Iris pigment epithelial cell (primary cell): Measurements from ENCODE around the gene HOXA5.

Experiments
- DNase-seq: peaks from one replicate; pipeline ENCODE4 v3.0.0-alpha.2; 2011; ENCODE audit warnings: low read depth

The HOXA5 gene

DNA sequence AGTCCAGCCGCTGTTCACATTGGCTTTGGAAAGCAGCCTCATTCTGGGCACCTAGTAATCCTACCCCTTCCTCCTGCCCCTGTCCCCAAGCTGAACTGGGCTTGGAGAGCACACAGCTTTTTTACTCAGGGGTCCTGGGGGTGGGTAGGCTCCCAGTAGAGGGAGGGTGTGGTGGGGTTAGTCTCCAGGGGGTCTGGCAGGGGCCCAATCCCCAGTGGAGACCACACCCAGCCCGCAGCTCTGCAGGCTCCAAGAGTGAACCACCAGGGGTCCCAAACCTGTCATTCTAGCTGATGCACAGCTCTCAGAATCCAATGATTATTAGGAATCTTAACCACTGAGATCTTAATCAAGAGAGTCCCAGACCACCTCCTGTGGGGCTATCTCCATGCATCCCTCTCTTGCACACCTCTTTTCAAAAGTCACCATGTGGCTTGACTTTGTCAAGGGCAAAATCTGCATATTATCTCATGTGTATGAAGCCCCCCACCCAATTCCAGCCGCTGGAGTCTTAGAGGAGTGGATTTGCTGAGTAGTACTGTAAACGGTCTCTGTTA lies 38.9 kb upstream of the HOXA5 start:
- no peak for DNase-seq

DNA sequence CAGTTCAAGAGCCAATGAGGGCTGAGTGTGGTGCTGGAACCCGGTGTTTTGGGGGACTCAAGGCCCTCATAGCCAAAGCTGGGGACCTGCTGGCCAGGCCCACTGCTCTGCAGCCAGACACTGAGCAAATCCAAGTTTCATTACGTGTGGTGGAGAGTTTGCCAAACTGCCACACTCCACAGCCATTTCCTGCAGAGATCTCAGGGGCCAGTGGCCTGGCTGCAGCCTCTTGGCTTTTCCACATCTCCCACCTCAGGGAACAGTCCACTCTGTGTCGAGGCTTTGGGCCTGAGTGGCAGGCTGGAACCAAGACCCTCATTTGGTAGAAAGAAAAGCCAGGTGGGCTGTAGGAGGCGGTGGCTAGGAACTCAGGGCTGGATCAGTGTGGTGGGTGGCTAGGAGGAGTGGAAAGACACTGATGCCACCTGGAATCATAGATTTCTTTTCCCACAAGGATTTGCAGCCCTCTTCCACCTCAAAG lies 38.4 kb upstream of the HOXA5 start:
- no peak for DNase-seq

DNA sequence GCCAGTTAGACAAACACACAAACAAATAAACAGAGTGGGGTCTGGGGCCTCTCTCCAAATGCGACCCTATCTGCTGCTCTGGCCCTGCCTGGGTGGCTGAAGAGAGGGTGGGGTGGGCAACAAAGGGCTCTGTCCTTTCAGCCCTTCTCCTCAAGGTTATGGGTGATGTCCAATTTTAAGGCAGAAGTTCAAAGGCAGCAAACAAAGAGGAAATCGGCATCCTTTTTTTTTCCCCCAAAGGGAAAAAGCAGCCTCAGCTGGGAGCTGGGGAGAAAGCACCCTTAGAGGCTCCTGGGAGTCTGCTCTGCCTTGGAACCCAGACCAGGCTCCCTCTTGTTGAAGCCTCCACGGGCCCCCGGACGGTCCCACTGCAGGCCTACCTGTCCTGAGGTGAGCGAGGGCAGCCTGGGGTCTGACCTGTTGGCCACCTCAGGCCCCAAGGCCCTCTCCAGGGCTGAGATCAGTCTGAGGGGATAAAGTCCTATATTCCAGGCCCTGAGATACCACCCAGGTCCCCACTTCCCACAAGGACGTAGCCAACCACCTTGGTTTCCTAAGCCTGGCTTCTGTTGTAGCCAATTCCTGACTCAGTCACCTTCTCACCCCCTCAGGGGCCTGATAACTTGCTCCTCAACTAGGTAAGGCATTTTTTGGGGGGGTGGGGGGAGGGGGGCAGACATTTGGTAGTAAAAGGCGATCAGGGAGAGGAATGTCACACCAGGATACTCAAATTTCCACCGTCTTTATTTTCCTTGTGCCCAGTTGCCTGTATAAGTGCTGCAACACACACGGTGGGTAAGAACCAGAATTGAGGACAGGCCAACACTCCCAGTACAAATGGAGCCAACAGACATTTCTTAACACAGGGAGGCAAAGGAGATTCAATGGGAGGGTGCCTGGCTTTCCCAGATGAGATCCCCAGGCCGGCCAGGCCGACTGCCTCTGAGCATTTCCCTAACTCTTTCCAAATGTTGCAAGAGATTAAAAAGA lies 37.2 kb upstream of the HOXA5 start:
- no peak for DNase-seq

DNA sequence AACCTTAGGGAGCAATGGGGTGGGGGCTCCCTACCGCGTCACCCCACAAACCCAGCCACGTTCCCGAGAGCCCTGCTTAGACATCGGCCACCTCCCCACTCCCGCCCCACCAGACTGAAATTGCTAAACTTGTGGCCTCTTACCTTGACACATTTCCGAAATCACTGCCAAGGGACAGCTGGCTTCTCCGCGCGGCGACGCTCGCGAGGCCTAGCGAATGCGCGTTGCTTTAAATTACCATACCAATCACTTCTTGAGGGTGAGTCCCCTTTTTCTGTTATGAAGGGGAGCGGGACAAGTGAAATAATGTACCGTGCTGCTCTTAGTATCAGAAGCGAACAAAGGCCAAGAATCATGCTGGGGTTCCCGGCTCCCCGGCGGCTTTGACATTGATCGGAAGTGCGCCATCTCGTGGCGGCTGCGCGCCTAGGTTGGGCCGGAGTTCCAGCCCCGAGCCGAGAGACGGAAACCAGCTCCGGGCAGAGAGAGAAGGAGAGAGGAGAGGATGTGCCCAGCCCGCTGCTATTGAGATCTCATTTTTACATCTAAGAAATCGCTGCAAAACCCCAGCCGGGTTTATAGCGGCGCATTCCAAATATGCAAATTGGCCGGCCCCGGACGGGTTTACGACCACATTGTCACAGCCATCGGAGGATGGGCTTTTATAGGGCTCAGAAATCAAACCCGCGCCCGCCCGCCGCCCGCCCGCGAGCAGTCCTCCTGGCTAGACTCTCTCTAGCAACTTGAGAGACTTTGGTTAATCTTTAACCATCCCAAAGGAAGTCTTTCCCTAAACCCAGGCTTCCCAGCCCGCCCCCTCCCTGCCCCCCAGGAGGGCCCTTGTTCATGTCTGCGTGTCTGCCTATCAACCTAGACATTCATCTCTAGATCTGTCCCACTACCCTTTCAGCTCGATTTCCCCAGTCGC lies 36.3 kb upstream of the HOXA5 start:
- peak; percentile 27 for DNase-seq

DNA sequence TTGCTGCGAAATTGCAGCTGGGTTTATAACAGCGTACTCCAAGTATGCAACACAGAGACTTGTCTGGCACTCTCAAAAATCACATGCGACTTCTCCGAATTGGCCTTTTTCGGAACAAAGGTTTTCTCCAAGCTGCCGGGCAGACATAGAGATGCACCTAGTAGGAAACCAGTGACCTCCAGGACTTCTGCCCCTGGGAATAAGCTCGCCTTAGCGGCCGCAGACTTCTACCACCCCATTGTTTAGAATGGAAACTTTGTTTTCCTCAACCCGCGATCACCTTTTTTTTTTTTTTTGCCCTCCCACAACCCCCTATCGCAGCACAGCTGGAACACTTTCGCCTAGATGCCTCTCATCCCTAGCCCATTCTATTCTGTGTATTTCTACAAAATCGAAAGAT lies 35.5 kb upstream of the HOXA5 start:
- no peak for DNase-seq

DNA sequence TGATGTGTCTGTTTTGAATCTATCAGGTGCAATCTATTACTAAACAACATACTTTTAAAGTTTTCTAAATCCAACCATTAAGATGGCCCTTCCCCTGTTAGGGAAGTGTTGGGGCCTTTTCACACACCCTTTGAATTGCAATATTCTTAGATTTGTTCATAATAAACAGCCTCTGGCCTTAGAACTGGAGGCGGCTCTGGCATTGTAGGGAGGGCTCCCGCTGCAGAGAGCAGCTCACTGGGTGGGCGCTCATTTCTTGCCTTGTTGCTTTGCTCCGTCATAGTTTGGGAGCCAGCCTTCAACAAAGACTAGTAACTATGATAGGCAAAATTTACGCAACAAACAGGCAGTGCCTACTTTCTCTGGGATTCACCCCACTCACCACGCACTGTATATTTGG lies 34.9 kb upstream of the HOXA5 start:
- DNase-seq: no peak

DNA sequence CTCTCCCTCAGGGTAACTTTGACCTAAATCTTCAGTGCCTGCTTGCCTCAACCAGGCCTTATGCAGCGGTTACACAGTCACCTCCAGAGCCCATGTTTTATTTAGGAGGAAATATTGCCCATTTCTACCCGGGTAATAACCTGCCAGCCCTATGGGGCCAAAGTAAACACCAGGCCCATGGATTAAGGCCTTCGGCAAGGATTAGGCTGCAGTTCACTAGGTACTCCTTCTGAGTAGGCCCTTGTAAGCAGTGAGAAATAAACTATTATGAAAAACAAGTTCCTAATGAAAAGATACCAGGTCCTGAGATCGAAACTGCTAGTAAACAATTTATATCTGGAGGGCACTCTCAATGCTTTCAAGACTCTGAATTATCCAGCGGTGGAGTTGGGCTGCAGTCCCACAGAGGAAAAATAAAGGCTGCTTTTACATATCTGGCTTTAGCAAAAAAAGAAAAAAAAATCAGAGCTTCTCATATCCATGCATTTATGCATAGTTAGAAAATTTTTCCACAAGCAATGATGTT lies 34.4 kb upstream of the HOXA5 start:
- DNase-seq: no peak

DNA sequence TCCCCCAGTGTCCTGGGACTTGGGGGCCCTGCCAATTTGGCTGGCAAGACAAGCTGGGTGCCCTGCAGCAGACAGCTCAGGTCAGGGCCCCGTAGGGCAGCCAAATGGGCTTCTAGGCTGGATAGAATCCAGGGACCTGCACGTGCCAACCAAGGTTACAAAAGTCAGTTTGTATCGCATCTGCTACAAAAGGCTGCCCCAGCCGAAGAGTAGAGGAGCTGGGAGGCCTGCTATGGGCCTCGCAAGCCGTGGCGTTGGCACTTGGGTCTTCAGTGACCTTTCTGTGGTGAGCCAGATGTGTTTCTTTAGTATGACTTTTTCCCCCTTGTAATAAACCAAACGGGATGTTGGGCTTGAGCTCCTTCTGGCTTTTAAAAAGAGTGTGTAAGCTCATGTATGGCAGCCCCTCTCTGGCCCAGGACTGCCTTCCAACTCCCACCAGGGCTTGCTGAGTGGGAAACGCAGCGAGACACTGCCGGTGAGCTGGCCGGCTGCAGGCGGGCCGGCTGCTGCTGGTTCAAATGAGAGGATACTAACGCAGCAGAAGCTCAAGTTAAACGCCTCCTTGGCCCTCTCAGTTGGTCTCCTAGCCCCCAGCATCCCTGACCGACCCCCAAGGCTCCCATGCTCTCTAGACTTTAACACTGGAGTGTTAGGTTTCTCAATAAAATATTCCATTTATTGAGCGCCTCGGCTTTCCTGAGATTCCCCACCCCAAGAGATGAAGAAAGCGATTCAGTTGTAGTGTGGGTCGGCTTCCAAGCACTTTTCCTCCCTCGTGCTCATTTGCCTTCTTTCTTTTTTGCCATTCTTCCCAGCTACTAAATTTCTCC lies 33.7 kb upstream of the HOXA5 start:
- DNase-seq: no peak

DNA sequence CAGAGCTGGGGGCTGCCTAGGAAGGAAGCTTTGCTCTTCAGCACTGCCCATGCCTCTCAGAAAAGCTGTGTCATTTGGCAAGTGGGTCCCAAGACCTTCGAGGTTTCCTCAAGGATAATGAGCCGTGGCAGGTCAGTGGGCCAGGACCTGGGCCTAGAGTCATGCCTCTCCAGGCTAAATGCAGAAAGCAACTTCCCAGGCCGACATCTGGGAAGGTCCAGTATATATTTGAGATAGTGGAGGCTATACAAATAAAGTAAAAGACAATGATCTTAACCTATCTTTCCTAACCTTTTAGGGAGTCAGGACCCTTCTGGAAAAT lies 33.0 kb upstream of the HOXA5 start:
- DNase-seq: no peak

DNA sequence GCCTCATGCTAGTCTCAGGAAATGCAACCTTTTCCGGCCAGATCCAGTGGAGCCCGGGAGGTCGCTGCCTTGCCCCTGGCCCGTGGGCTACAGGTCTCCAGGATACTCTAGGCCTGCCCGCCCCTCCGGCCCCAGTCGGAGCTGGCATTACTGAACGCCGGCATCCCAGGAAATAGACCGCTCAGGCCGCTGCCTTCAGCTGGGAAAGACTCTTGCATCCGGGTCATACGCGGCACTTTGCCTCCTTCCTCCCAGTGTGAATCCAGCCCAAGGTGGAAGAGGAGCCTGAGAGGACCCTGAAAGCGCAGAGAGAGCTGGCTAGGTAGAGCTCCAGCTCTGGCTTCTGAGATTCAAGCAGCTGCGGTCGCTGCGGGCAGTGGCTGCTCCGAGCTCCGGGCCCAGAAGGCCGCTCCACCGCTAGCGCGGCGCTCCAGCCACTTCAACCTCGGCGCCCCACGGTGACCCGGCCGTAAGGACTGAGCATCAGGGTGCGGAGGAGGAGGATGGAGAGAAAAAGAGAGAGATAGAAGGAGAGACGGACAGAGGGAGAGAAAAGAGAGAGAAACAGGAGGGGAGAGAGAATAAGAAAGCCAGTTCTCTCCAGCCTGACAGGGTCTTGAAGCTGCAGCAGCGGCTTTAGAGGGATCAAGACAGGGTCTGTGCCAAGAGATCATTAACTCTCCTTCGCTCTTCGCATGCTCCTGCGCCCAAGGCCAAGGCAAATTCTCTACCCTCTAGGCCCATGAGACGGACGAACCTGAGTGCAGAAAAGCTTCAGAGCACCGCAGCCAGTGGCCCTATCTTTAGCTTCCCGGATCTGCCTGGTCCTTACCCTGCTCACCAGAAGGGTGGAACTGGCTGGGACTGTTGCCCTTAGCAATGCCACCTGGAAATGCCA lies 32.4 kb upstream of the HOXA5 start:
- no peak for DNase-seq

DNA sequence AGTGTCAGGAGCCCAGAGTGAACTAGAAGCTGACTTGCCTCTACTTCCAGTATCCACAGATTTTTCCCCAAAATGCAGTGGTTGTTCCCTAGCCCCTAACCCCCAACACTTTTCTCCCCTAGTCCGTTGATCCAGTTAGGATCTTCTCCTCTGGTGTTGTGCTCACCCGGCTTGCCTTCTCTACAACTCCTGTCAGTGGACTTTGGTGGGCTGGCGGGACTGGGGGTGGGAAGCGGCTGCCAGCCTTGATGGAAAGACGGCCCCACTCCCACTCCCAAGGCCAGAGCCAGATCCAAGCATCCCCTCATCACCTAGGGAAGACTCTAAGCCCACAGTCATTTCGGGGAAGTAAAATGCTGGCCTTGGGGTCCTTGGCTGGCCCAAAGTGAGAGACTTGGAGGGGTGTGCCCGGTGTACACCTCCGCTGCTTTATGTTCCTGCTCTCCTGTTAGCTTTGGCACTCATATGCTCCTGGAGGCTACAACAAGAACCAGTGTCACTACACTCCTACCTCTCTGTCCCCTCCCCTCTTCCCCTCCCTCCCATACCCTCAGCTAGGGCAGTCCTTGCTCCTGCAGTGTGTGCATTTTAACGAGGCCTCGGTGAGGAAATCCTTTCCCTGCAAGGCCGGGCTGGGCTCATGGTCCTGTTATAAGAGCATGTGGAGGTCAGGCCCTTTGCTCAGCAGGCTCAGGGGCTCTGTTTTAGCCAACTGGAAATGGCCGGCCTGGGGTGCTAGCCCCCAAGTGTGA lies 31.6 kb upstream of the HOXA5 start:
- DNase-seq: no peak

DNA sequence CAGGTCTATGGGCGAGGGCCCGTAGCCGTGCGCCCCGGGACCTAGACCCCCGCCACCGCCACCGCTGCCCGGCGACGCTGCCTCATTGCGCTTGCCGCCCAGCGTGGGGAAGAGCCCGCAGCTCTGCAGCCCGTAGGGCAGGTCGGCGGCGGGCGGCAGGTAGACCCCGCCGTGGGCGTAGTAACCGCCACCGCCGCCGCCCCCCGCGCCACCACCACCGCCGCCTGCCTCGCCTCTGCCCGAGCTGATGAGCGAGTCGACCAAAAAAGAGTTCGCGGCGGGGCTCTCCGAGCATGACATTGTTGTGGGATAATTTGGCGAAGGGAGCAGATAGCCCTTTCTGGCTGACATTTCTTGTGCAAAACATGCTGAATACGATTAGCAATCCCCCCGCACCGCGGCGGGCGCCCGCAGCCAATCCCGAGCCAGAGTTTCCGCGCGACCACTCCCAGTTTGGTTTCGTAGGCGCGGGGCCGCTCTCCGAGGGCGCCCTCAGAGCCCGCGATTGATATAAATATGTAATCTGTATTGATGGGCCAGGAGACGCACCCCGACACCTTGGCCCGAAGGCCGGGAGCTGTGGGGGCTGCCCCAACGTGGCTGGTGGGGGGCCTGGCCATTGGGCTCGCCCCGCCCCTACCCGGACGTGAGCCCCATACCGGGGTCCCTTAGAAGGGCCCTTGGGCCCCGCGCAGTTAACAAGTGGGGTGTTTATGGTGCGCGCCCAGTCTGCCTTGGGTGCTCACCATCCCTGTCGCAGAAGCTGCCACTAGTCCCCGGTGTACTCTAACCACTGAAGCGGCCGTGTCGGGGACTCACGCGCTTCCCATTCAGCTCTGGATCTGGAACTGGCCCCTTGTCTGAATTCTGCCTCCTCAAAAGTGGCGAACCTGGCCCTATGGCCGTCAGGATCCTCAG lies 30.7 kb upstream of the HOXA5 start, which contains the start of gene HOXA10:
Gene HOXA10, minus strand, starts transcription at position 365 of the 918 bp plus-strand sequence. Its CDS starts 14 bp downstream, at position 351.
- no peak for DNase-seq

DNA sequence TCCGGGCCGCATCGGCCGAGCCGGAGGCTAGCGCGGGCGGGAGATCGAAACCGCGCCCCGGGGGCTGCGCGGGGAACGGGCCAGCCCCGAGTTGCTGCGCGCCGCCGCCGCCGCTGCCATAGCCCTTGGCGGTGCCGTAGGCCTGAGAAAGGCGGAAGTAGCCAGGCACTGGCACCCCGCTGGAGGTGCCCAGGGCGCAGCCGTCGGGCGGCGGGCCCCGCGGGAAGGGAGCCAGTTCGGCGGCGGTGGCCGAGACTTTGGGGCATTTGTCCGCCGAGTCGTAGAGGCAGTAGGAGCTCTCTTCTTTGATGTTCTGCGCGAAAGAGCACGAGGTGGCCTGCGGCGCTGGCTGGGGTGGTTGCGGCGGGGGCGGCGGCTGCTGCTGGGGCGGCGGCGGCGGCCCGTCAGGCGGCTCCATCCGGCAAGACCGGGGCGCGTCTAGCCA lies 30.1 kb upstream of the HOXA5 start:
- no peak for DNase-seq

DNA sequence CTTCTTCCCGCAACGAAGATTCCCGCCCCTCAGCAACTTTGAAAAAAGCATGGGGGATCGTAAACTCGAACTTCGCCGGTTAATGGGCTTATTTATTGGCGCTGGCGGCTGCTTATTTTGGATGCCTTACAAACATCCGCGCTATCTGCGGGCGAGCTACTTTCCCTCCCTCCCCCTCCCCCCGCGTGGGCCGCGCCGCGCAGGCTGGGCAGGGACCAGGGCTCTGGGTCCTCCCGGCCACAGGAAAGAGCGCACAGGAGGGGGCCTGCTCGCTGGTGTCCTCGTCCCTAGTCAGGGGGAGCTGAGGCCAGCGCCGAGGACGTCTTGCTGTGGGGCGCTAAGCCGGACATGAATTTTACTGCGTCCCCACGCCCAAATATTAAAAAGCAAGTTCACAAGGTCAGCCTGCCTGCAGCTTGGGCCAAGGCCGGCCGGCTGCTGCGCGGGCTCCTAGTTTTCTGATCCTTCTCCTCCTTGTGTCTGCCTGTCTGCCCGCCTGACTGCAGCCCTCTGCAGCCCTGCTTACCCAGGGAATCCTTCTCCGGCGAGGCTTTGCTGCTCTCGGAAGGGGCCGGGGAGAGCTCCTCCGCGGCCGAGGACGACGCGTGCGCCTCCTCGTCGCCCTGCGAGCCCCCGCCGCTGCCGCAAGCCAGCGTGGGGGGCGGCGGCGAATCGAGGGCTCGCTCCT lies 29.5 kb upstream of the HOXA5 start:
- no peak for DNase-seq

DNA sequence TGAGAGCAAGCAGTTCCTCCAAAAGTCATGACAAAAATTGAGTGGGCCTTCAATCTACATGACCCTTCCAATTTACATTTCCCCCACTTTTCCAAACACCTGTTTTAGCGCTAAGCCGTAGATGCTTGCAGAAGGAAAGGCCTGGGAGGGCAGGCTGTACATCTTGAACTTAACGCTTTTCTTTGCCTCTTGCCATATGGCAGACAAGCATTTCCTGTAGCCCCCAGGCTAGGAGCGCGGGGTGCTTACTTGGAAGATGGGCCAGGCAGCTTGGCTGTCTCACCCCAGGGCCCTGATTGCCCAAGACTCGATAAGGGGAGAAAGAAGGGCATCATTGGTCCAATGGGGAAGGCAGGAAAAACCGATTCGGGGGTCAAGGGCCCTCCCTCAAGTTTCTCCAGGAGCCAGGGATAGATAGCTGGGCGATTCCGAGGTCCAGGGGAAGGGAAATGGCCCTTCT lies 28.9 kb upstream of the HOXA5 start:
- no peak for DNase-seq

DNA sequence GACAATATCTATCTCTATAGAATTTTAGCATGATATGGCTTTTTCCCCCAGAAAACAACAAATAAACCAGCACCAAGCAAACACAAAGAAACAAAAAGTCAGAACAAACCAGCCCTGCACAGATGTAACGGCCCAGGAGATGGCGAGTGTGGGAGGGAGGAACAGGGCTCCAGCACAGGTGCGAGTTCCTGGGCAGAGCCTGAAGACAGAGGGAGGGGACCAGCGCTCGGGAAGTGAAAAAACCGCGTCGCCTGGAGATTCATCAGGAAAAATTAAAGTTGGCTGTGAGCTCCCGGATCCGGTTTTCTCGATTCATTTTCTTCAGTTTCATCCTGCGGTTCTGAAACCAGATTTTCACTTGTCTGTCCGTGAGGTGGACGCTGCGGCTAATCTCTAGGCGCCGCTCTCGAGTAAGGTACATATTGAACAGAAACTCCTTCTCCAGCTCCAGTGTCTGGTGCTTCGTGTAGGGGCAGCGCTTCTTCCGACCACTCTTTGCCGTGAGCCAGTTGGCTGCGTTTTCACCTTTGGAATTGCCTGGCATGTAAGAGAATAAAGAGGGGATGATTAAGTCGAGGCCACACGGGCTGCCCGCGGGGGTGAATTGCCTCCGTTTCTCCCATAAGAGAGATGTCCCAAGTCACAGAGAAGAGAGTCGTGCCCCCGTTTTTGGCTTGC lies 28.3 kb upstream of the HOXA5 start:
- no peak for DNase-seq

DNA sequence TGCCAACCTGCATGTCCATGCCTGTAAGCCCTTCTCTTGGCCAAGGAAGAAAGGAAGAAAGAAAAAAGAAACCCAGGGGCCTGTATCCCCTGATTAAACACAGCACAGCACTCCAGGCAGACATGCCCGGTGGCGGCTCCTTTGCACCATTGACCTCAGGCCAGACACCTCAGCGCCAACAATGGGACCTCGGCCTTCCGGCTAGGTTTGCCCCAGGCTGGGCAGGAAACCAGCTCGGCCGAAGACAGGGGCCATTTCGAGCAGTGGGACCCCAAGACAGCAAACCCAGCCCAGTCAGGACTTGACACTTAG lies 27.8 kb upstream of the HOXA5 start:
- DNase-seq: no peak
